D721Med (cell line): Measurements from ENCODE around the gene GSTA4.

Source experiments
- DNase-seq: peaks from one replicate; pipeline ENCODE4 v3.0.0; 2011; ENCODE audit warnings: low spot score; ENCODE audit not compliant: insufficient read length
- FAIRE-seq: peaks from 2 replicates; lab custom pipeline; 2011; peaks lifted over from hg19 to GRCh38; lab: Jason Lieb, UNC
- CTCF ChIP-seq: IDR thresholded peaks from 2 replicates; pipeline ENCODE4 v1.5.1; 2012; ENCODE audit warnings: mild to moderate bottlenecking, control low read depth; ENCODE audit not compliant: insufficient read depth; ENCODE audit errors: missing control alignments

The GSTA4 gene

DNA sequence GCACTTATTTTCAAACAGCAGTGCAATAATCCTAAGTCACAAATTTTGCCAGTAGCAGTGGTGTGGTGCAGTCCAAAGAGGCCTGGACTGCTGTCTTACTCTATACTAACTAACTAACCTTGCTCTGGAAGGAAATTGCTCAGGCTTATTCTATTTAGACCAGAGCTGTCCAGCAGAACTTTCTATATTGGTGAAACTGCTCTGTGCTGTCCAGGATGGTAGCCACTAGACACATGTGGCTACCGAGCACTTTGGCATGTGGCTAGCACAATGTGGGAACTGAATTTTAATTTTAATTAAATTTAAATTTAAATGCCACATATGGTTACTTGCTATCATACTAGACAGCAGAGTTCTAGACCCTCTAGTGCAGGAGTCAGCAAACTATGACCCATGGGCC lies 43.1 kb upstream of the GSTA4 start:
- DNase-seq (no peak), FAIRE-seq (no peak)
- TF ChIP-seq CTCF, result no peak

DNA sequence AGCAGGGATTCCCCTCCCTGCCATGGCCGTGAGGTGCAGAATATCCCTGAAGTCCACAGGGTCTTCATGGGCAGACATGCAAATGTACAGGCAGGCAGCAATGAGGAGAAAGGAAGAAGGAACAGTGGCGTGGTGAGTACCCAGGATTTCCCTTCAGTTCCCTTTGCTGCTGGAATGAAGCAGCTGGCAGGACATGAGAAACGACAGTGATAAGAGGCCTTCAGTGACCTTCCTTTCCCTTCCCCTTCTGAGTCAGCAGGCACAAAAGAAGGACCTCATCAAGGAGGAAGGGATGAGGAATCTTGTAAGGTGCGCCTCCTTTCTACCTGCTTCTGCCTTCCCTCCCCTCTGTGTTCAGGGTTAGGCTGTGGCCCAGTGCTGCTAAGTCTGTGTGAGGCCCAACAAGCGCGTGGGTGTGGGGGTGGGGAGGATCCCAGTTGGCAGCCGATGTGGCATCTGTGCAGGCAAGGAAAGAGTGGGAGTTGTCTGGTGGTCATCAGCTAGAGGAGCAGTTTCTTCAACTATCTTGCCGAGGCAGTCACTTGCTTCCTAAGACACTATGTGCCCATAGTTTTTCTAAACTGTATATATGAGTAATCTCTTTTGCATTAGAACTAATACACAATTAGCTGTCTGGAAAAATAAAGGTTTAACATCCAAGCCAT lies 40.6 kb upstream of the GSTA4 start:
- DNase-seq (no peak), FAIRE-seq (no peak)
- no peak for TF ChIP-seq CTCF

DNA sequence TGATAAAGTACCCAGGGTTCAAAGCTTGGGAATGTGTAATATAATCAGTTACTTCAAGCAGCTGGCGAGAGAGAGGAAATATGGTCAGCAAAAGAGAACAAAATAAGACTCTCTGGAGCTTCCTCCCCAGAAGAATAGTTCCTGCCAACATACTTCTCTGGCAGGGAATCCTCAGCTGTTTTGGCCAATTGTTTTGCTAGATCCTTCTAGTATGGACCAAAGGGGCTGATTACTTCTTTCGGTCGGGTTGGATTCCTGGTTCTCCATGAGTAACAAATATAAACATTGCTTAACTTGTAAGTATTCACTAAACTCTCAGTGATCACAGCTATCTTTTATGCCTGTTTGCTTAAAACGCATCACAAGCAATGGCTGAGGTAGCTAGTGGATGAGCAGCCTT lies 38.7 kb upstream of the GSTA4 start:
- TF ChIP-seq CTCF, result no peak
- no peak for DNase-seq
- FAIRE-seq, result no peak

GRCh38 chr6:53032849-53033248 lies 37.8 kb upstream of the GSTA4 start:
- DNase-seq (no peak), FAIRE-seq (no peak)
- no peak for TF ChIP-seq CTCF

GRCh38 chr6:53031281-53031680 lies 36.2 kb upstream of the GSTA4 start:
- FAIRE-seq (no peak), DNase-seq (no peak)
- no peak for TF ChIP-seq CTCF

DNA sequence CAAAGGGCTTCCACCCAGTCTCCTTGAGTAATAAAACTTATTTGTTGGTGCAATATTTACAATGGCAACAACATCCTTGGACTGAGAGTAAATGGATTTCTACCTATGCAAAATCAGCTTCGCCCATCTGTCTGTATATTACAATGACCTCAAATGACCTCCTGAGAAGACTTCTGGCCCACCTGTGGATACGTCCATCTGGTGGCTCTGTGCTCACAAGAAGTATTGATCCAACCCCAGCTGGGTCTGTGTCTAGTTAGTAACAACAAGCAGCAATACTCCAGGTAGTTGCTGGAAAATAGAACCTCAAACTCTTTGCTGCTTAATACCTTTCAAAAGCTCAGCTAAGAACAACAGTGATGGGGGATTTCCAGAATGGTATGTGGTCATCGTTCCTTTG lies 34.7 kb upstream of the GSTA4 start:
- DNase-seq, result no peak
- FAIRE-seq, result no peak
- TF ChIP-seq CTCF, result no peak

DNA sequence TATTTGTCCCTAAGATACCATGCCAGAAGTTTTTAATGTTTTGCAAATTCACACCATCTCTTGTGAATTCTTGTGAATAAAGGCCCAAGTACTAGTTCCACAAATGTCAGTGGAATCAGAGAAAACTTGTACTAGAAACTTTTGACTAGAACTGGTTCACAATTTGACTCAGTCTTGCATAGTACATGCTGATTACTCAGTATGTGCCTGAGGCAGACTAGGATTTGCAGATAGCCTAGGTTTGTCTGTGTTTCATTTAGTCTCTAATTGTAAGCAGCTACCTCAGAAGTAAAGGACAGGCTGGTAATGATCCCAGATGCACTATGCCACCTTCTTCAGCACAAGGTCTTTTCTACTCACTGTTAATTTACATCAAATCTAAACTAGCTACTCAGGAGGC lies 34.2 kb upstream of the GSTA4 start:
- no peak for FAIRE-seq
- TF ChIP-seq CTCF, result no peak
- no peak for DNase-seq
